Kidney epithelial cell (primary cell): ENCODE results near the gene TXNRD1. TPM values are rescaled to one million over a fixed set of nuclear protein-coding genes. Genes with fewer than 3 reads are reported as not detected.
A peak's percentile ranks its signal among the peaks of the same experiment; 100 is the strongest.

Experiments
- DNase-seq: peaks from one replicate; pipeline ENCODE4 v3.0.0-alpha.2; 2010; ENCODE audit warnings: low read depth
- H3K27me3 ChIP-seq: 2 replicates; pipeline ENCODE4 v1.6.0; 2011; ENCODE audit warnings: low read length; ENCODE audit not compliant: control insufficient read depth, insufficient read depth
- H3K36me3 ChIP-seq: 2 replicates; pipeline ENCODE4 v1.5.1; 2011; ENCODE audit warnings: low read length; ENCODE audit not compliant: control insufficient read depth, insufficient read depth
- H3K4me3 ChIP-seq: 2 replicates; pipeline ENCODE4 v1.5.1; 2011; ENCODE audit warnings: low read depth, mild to moderate bottlenecking, control low read depth, low read length
- CTCF ChIP-seq: IDR thresholded peaks from 2 replicates; pipeline ENCODE4 v1.5.1; 2011; ENCODE audit warnings: mild to moderate bottlenecking, moderate library complexity, low read length, control low read depth, inconsistent platforms; ENCODE audit not compliant: insufficient read depth, poor library complexity, severe bottlenecking
- total RNA-seq: library from RNA; depleted of rRNA; stranded (reverse); fragments of >200 nt; gene quantifications from 2 replicates; pipeline ENCODE4 v1.2.3, GENCODE V29; 2015

TXNRD1 gene
- total RNA-seq, 1 donor from 2014 or later, result 100 TPM

DNA sequence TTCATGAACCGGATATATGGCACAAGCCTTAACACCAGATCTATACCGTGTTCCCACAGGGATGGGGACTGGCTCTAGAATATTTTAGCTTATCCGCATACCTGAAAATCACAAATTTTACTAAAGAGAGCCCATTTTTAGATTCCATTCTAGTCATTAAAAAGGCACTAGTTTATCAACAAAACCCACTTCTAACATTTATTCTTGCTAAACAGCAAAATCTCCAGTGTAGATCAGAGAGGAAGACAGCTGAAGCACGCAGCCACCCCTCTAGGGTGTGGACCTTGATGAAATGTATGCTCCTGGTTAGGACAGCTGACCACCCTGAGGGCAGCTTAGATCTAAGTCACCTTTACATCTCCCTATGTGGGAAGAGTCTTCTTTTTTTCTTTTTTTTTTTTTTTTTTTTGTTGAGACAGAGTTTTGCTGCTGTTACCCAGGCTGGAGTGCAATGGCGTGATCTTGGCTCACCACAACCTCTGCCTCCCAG is 150.4 kb downstream of the TXNRD1 start:
- TF ChIP-seq CTCF, result no peak
- Histone ChIP-seq H3K27me3 (no peaks in the 10 kb centered on the region), H3K36me3 (no peaks in the 10 kb centered on the region), H3K4me3 (no peak overlapping the region)
- DNase-seq, result no peak

DNA sequence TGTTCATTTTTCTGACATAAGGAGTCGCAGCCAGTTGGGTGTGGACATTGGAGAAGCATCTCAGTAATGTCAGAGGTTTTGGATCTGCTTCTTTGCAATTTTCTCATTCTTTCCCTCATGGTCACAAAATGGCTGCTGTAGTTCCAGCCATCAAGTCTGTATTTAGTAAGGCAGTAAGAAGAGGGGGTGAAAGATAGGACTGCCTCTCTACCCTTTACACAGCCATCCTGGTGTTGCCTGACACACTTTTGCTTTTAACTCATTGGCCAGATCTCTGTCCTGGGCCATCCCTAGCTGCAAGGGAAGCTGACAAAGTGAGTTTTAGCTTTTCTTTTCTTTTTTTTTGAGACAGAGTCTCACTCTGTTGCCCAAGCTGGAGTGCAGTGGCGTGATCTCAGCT is 154.1 kb downstream of the TXNRD1 start:
- no peak for DNase-seq
- TF ChIP-seq CTCF, result no peak
- Histone ChIP-seq H3K27me3 (no peaks in the 10 kb centered on the region), H3K4me3 (no peak overlapping the region), H3K36me3 (no peaks in the 10 kb centered on the region)

DNA sequence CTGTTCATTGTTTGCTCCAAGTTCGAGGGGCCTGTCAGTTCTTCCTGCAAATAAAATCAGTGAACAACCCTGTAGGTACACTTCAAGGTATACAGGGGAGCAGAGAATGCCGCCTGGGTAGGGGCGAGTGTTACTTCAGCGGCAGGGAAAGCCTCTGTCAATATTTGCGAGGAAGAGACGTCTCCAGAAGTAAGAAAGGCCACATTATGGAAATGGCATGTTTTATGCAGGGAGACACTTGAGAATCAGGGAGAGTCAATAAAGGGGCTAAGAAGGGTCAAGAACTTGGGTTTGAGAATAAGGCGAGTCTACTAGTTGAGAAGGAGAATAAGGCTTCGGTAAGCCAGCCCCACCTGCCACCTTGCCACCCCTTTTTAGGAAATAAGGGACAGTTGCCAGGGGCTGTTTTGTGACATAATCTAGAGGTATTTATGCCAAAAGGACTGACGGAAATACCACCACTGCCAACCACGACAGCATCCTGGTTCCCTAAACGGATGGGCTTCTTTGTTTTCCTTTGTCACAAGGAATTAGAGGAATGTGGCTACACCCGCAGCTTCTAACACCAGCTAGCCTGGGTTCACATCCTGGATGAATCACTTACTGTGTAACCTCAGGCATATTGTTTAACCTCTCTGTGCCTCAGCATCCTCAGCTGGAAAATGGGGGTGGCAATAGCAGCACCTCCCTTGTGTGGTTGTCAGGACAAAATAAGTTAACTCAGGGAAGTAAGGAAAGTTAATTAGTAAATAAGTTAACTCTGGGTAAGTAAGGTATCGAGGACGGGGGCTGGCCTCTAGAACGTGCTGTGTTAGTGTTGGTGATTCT is 155.7 kb downstream of the TXNRD1 start:
- no peak for TF ChIP-seq CTCF
- DNase-seq, result peak; percentile 56
- Histone ChIP-seq H3K36me3 (no peaks in the 10 kb centered on the region), H3K4me3 (no peak overlapping the region), H3K27me3 (no peaks in the 10 kb centered on the region)

DNA sequence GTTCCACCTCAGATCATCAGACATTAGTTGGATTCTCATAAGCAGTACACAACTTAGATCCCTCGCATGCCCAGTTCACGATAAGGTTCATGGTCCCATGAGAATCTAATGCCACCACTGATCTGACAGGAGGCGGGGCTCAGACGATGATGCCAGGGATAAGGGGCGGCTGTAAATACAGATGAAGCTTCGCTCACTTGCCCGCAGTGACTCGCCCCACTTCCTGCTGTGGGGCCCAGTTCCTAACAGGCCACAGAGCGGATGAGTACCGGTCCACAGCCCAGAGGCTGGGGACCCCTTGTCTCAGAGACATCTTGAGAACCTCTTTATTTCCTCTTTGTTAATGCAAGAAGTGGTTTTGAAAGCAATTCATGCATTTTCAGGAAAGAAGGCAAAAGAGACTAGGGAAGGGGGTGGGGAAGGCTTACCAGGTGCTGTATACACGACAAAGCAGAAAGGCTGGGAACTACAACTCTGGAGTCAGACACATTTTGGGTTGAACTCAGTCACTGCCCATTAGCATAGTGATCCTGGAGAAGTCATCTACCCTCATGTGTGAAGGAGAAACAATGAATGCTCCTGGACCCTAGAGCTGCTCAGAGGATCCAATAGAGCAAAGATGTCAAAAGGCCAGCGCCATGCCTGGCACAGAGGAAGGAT is 156.6 kb downstream of the TXNRD1 start:
- H3K4me3 ChIP-seq, result no peak overlapping the region
- DNase-seq, result no peak
- no peaks in the 10 kb centered on the region for H3K36me3 ChIP-seq
- H3K27me3 ChIP-seq, result no peaks in the 10 kb centered on the region
- no peak for TF ChIP-seq CTCF

GRCh38 chr12:104372721-104373335 is 157.2 kb downstream of the TXNRD1 start:
- Histone ChIP-seq H3K4me3 (no peak overlapping the region), H3K27me3 (no peaks in the 10 kb centered on the region), H3K36me3 (no peaks in the 10 kb centered on the region)
- DNase-seq, result no peak
- no peak for TF ChIP-seq CTCF
